Fibroblast of mammary gland (primary cell): ENCODE data around the gene ZBTB48.

Experiments
- DNase-seq: peaks from one replicate; pipeline ENCODE4 v3.0.0-alpha.2; 2010; ENCODE audit warnings: low read depth
- H3K4me3 ChIP-seq: 2 replicates; pipeline ENCODE4 v1.5.1; 2011; ENCODE audit warnings: low read depth, mild to moderate bottlenecking, low read length, moderate library complexity; ENCODE audit not compliant: control insufficient read depth
- CTCF ChIP-seq: conservative IDR thresholded peaks from 2 replicates; pipeline ENCODE4 v1.5.1; 2011; ENCODE audit warnings: low read depth, low read length, inconsistent platforms; ENCODE audit not compliant: control insufficient read depth, insufficient read depth

Gene ZBTB48

GRCh38 chr1:6572653-6573383, 7.0 kb upstream of the ZBTB48 start:
- H3K4me3 ChIP-seq = no peak overlapping the region
- DNase-seq = no peak
- no peak for TF ChIP-seq CTCF

DNA sequence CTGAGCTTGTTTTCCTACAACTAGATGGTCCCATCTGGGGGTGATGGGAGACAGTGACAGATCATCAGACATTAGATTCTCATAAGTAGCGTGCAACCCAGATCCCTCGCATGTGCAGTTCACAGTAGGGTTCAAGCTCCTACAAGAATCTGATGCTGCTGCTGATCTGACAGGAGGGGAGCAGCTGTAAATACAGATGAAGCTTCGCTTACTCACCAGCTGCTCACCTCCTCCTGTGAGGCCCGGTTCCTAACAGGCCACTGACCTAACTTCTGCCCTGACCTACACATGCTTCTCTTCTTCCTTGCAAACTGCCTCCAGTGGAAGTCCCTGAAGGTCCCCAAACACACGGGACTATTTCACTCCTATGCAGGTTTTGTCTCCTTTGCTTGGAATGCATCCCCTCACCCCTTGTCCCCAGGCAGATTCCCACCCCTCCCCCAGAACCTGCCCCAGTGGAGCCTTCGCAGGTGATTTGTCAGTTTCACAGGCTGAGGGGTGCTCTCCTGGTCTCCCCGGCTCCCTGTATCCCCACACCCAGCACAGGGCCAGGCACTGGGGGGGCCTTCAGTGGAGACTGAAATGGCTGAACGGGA, 5.7 kb upstream of the ZBTB48 start:
- no peak overlapping the region for H3K4me3 ChIP-seq
- DNase-seq = no peak
- no peak for TF ChIP-seq CTCF

DNA sequence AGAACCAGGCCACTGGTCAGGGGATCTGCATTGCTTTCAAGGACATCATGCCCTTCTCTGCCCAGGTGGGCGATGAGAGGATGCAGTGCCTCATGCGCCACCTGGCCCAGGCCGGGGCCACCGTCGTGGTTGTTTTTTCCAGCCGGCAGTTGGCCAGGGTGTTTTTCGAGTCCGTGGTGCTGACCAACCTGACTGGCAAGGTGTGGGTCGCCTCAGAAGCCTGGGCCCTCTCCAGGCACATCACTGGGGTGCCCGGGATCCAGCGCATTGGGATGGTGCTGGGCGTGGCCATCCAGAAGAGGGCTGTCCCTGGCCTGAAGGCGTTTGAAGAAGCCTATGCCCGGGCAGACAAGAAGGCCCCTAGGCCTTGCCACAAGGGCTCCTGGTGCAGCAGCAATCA, 5.0 kb upstream of the ZBTB48 start:
- no peak for DNase-seq
- no peak overlapping the region for H3K4me3 ChIP-seq
- TF ChIP-seq CTCF = no peak

DNA sequence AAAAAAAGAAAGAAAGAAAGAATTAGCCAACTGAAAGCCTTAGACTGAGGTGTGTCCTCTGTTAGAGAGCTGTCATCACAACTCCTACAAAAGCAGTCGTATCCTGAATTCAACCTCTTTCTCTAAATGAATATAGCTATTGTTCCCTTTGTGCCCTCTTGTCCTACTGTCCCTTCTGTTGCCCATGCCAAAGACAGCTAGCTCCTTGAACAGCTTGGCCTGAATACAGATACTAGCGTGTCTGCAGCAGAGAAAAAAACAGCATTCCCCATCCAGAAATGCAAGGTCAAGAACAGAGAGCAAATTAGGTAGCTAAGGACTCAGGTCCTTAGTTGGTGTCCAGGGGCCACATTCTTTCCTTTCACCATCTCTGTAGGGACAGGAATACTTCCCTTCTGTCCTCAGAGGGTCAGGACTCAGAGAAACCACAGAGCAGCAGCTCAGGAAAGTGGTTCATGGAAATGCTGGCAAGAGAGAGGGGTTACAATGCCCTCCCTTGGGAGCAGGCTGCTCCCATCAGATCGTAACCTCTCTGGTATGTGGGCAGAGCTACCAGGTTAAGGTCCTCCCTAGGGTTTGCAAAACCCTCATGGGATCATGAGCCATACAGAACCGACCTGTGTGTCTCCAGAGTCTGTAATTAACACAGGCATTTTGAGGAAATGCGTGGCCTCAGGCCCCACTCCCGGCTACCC, 1.8 kb upstream of the ZBTB48 start:
- TF ChIP-seq CTCF = no peak
- H3K4me3 ChIP-seq = no peak overlapping the region
- DNase-seq = no peak

- TF ChIP-seq CTCF = no peak
- H3K4me3 ChIP-seq = no peak overlapping the region
- no peak for DNase-seq
Measured at GRCh38 chr1:6578624-6579373, 995 bp upstream of the ZBTB48 start.

GRCh38 chr1:6580119-6580592, 362 bp downstream of the ZBTB48 start:
- DNase-seq = no peak
- TF ChIP-seq CTCF = no peak
- peak overlapping the region; percentile 80 for H3K4me3 ChIP-seq
